Astrocyte of the spinal cord (primary cell): ENCODE data around the gene DLG3.

ENCODE experiments used
- DNase-seq: peaks from one replicate; pipeline ENCODE4 v3.0.0; 2011; ENCODE audit warnings: low read depth, low spot score
- H3K4me3 ChIP-seq: 2 replicates; pipeline ENCODE4 v1.5.1; 2011; ENCODE audit warnings: low read depth, mild to moderate bottlenecking, low read length, moderate library complexity
- CTCF ChIP-seq: IDR thresholded peaks from 2 replicates; pipeline ENCODE4 v1.5.1; 2012; ENCODE audit warnings: low read depth, mild to moderate bottlenecking, low read length, inconsistent platforms
- in situ Hi-C: cut with HindIII; loops from 2 replicates; pipeline ENCODE4 v1.10.0; 2017; ENCODE audit warnings: low sequenced_read_pairs

DLG3 gene

GRCh38 chrX:70421618-70422017, 23.0 kb upstream of the DLG3 start:
- in situ Hi-C loops = no loop called here
- no peak for DNase-seq
- H3K4me3 ChIP-seq = no peak overlapping the region
- no peak for TF ChIP-seq CTCF

- peak; percentile 28 for TF ChIP-seq CTCF
- no peak within 1 kb of the TSS for H3K4me3 ChIP-seq
- peak; percentile 29 for DNase-seq
- in situ Hi-C loops = no loop called here
Measured at GRCh38 chrX:70422851-70423341, 21.7 kb upstream of the DLG3 start, which contains the start of gene GDPD2. Gene GDPD2, plus strand, starts transcription at chrX:70423314. Its CDS starts 1,671 bp downstream, at chrX:70424985.

GRCh38 chrX:70423936-70424675, 20.5 kb upstream of the DLG3 start:
- in situ Hi-C loops = no loop called here
- H3K4me3 ChIP-seq = no peak overlapping the region
- TF ChIP-seq CTCF = no peak
- no peak for DNase-seq

GRCh38 chrX:70424801-70425200, 19.8 kb upstream of the DLG3 start:
- no peak for TF ChIP-seq CTCF
- in situ Hi-C loops = no loop called here
- no peak overlapping the region for H3K4me3 ChIP-seq
- no peak for DNase-seq

- in situ Hi-C loops = no loop called here
- H3K4me3 ChIP-seq = no peak overlapping the region
- no peak for TF ChIP-seq CTCF
- DNase-seq = no peak
Measured at GRCh38 chrX:70426286-70427278, 18.1 kb upstream of the DLG3 start.

- TF ChIP-seq CTCF = no peak
- in situ Hi-C loops = no loop called here
- no peak overlapping the region for H3K4me3 ChIP-seq
- no peak for DNase-seq
Measured at GRCh38 chrX:70427365-70427764, 17.3 kb upstream of the DLG3 start.
